Panc1 (cell line): ENCODE data around the gene SDHAF1. TPM values are rescaled to one million over a fixed set of nuclear protein-coding genes. Genes with fewer than 3 reads are reported as not detected.
"Not testable (repeated sequence)": the region's sequence is repeated elsewhere in the genome, so short reads cannot be mapped to it uniquely, and the experiment has no call there.

Source experiments
- ATAC-seq: fragments of 200-7000 bp; cut with Tn5 transposase; 2 replicates; pipeline ENCODE4 v1.9.1; 2020; ENCODE audit warnings: mild to moderate bottlenecking, moderate library complexity
- BruUV-seq: library from RNA; stranded (reverse); fragments of 400-500 nt; replicated peaks from 2 replicates; lab custom pipeline; 2021; lab: Mats Ljungman, UMichigan
- CTCF ChIA-PET: fragments of 300-600 bp; sonication (Branson Sonifier 250); formaldehyde crosslinking; loops from one replicate; lab custom pipeline; 2022; ENCODE audit warnings: antibody characterized with exemption; lab: Charles Lee
- POLR2A ChIA-PET: fragments of 300-600 bp; sonication (Branson Sonifier 250); formaldehyde crosslinking; loops from one replicate; lab custom pipeline; 2022; ENCODE audit warnings: antibody characterized with exemption; lab: Charles Lee
- DNase-seq: peaks from one replicate; pipeline ENCODE4 v3.0.0-alpha.2; 2010; ENCODE audit warnings: low read depth, low spot score
- H3K27ac ChIP-seq: 2 replicates; pipeline ENCODE4 v1.5.1; 2011; ENCODE audit warnings: mild to moderate bottlenecking, low read length, inconsistent platforms
- H3K27me3 ChIP-seq: fragments of 200-500 bp; sonication (Bioruptor generic); 2 replicates; pipeline ENCODE4 v1.6.0; 2014; ENCODE audit warnings: low read length, inconsistent platforms; ENCODE audit not compliant: control insufficient read depth, insufficient read depth
- H3K36me3 ChIP-seq: fragments of 200-500 bp; sonication (Bioruptor generic); 2 replicates; pipeline ENCODE4 v1.5.1; 2014; ENCODE audit warnings: inconsistent platforms, mild to moderate bottlenecking, low read length, moderate library complexity; ENCODE audit not compliant: control insufficient read depth, insufficient read depth
- H3K4me1 ChIP-seq: 2 replicates; pipeline ENCODE4 v1.5.1; 2011; ENCODE audit warnings: inconsistent platforms, mild to moderate bottlenecking, low read length, moderate library complexity; ENCODE audit not compliant: control insufficient read depth, insufficient read depth
- H3K4me3 ChIP-seq, 2 experiments: 2 replicates each; pipeline ENCODE4 v1.5.1; 2011 to 2012; ENCODE audit warnings: low read depth in 2 of 2, low read length in 2 of 2, mild to moderate bottlenecking in 2 of 2, inconsistent platforms in 1 of 2, moderate library complexity in 1 of 2
- H3K9me3 ChIP-seq: fragments of 200-500 bp; sonication (Bioruptor generic); 2 replicates; pipeline ENCODE4 v1.5.1; 2014; ENCODE audit warnings: low read depth, mild to moderate bottlenecking, inconsistent platforms, low read length, moderate library complexity; ENCODE audit not compliant: control insufficient read depth, insufficient read depth
- CTCF ChIP-seq: fragments of 450-650 bp; IDR thresholded peaks from 2 replicates; pipeline ENCODE4 v1.5.1; 2017; ENCODE audit warnings: mild to moderate bottlenecking
- POLR2AphosphoS5 ChIP-seq: IDR thresholded peaks from 2 replicates; pipeline ENCODE4 v1.6.1; 2012; ENCODE audit warnings: mild to moderate bottlenecking, low read depth, low read length, moderate library complexity
- REST ChIP-seq, 2 experiments: IDR thresholded peaks; 2 replicates each; pipeline ENCODE4 v1.6.1; 2011 to 2012; ENCODE audit warnings: low read depth in 2 of 2, control low read depth in 1 of 2, low read length in 1 of 2, mild to moderate bottlenecking in 1 of 2, moderate library complexity in 1 of 2; ENCODE audit not compliant: insufficient read depth in 1 of 2
- SIN3A ChIP-seq: IDR thresholded peaks from 2 replicates; pipeline ENCODE4 v1.6.1; 2012; ENCODE audit warnings: low read depth, mild to moderate bottlenecking, low read length, moderate library complexity, borderline replicate concordance; ENCODE audit not compliant: insufficient read depth
- TCF7L2 ChIP-seq: IDR thresholded peaks from 2 replicates; pipeline ENCODE4 v1.6.1; 2011; ENCODE audit warnings: mild to moderate bottlenecking, low read depth, low read length, inconsistent platforms
- in situ Hi-C: cut with HindIII; loops from 2 replicates; pipeline ENCODE4 v1.10.0; 2016; ENCODE audit warnings: low sequenced_read_pairs, low pct_unique_long_range_greater_than_20kb
- intact Hi-C: fragments of 100-400 bp; cut with micrococcal nuclease; formaldehyde crosslinking; loops from one replicate; pipeline ENCODE4 v1.10.0; 2022; ENCODE audit not compliant: unreplicated experiment
- total RNA-seq: library from RNA; stranded (reverse); gene quantifications from one replicate; pipeline ENCODE4 v1.2.1, GENCODE V29; 2021; ENCODE audit not compliant: unreplicated experiment

Gene SDHAF1
- total RNA-seq, 1 experiment from 2014 or later = 19.0 TPM

GRCh38 chr19:36040495-36040894 lies 45.5 kb downstream of the SDHAF1 start:
- TF ChIP-seq REST (IDR thresholded peaks at IDR 0.05; ENCODE audit: insufficient read depth in 1 of 2, low read depth in 2 of 2, low read length in 1 of 2) (no peak), CTCF (no peak), POLR2AphosphoS5 (no peak)
- Histone ChIP-seq H3K4me3 (no peak overlapping the region), H3K9me3 (no peaks in the 10 kb centered on the region), H3K4me1 (no peaks in the 10 kb centered on the region), H3K36me3 (no peaks in the 10 kb centered on the region), H3K27me3 (no peaks in the 10 kb centered on the region), H3K27ac (no peak overlapping the region)
- in situ Hi-C loops (no loop called here), intact Hi-C loops (no loop called here)
- ChIA-PET POLR2A (no interaction called here), CTCF (interaction anchor here (0.6 kb wide), 1 partner anchor 13 kb away, joined by 5 read pairs; no protein-coding TSS in a partner anchor)
- no TSS peak for BruUV-seq
- ATAC-seq (no peak), DNase-seq (no peak)

GRCh38 chr19:36041092-36041491 lies 46.1 kb downstream of the SDHAF1 start:
- POLR2A ChIA-PET, H3K27ac ChIP-seq, intact Hi-C loops: not testable (repeated sequence)

GRCh38 chr19:36041831-36042230 lies 46.8 kb downstream of the SDHAF1 start:
- Histone ChIP-seq H3K4me3 (no peak overlapping the region), H3K27me3 (no peaks in the 10 kb centered on the region), H3K9me3 (no peaks in the 10 kb centered on the region), H3K27ac (no peak overlapping the region), H3K36me3 (no peaks in the 10 kb centered on the region), H3K4me1 (no peaks in the 10 kb centered on the region)
- ATAC-seq (0 out of 2 replicates have a peak, but pooled peaks have one; percentile 37), DNase-seq (no peak)
- ChIA-PET POLR2A (no interaction called here), CTCF (interaction anchor here (0.5 to 0.6 kb wide), 3 partner anchors 14 to 506 kb away, joined by 3 to 7 read pairs (median 7); no protein-coding TSS in a partner anchor)
- TF ChIP-seq REST (IDR thresholded peaks at IDR 0.05; ENCODE audit: insufficient read depth in 1 of 2, low read depth in 2 of 2, low read length in 1 of 2) = no peak
- TF ChIP-seq SIN3A = no peak
- no peak for TF ChIP-seq CTCF
- TF ChIP-seq POLR2AphosphoS5 = no peak
- TF ChIP-seq TCF7L2 = no peak
- in situ Hi-C loops = no loop called here
- intact Hi-C loops = no loop called here
- BruUV-seq = no TSS peak

More at GRCh38 chr19:36041092-36041491, 46.1 kb downstream of the SDHAF1 start:
- in situ Hi-C loops, H3K27me3 ChIP-seq, DNase-seq, H3K4me3 ChIP-seq, ATAC-seq, H3K36me3 ChIP-seq, H3K9me3 ChIP-seq, BruUV-seq, H3K4me1 ChIP-seq: not testable (repeated sequence)
- CTCF ChIA-PET = interaction anchor here (0.6 kb wide), 2 partner anchors 13 to 14 kb away, joined by 5 to 7 read pairs; no protein-coding TSS in a partner anchor
